ENCODE data around the gene RAB24.

DNA sequence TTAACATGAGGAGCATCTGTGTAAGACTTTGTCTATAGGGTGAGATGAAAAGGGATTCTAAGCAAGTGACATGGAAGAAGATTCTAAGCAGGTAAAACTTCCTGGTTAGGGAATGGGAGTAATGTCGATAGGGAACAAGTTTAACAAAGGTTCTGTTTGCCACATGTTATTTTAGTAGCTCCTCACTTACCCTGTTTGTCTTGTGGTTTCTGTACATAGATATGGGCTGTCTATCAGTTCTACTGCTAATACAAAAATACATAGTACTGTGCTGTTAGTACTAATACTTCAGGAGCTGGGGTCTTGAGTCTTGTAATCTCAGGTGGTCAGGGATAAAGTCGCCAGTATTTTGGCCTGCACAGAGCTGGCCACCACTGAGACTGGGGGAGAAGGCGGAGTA lies 32.9 kb downstream of the RAB24 start:
- TF ChIP-seq, protein P1, sequence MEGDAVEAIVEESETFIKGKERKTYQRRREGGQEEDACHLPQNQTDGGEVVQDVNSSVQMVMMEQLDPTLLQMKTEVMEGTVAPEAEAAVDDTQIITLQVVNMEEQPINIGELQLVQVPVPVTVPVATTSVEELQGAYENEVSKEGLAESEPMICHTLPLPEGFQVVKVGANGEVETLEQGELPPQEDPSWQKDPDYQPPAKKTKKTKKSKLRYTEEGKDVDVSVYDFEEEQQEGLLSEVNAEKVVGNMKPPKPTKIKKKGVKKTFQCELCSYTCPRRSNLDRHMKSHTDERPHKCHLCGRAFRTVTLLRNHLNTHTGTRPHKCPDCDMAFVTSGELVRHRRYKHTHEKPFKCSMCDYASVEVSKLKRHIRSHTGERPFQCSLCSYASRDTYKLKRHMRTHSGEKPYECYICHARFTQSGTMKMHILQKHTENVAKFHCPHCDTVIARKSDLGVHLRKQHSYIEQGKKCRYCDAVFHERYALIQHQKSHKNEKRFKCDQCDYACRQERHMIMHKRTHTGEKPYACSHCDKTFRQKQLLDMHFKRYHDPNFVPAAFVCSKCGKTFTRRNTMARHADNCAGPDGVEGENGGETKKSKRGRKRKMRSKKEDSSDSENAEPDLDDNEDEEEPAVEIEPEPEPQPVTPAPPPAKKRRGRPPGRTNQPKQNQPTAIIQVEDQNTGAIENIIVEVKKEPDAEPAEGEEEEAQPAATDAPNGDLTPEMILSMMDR (IDR thresholded peaks at IDR 0.05): no peak
- no peak for TF ChIP-seq POLR2A (IDR thresholded peaks at IDR 0.05)
